Upper lobe of left lung (tissue), 6 donors: ENCODE measurements around the gene ART1. TPM values are rescaled to one million over a fixed set of nuclear protein-coding genes. Genes with fewer than 3 reads are reported as not detected.
A peak's percentile ranks its signal among the peaks of the same experiment; 100 is the strongest.

Source experiments
- ATAC-seq, 2 donors: fragments of 200-7000 bp; cut with Tn5 transposase; one replicate each; pipeline ENCODE4 v1.9.1; 2022; ENCODE audit warnings: mild to moderate bottlenecking in 2 of 2, moderate library complexity in 2 of 2; ENCODE audit not compliant: low FRiP score in 2 of 2
- DNase-seq, 2 donors: peaks; one replicate each; pipeline ENCODE4 v3.0.0-alpha.2; 2019 to 2020
- H3K27ac ChIP-seq, 4 donors: fragments of 200-600 bp; sonication (generic); one replicate each; pipeline ENCODE4 v1.5.1; 2016 to 2019
- H3K27me3 ChIP-seq, 4 donors: fragments of 200-600 bp; sonication (generic); one replicate each; pipeline ENCODE4 v1.5.1; 2017 to 2019
- H3K36me3 ChIP-seq, 4 donors: fragments of 200-600 bp; sonication (generic); one replicate each; pipeline ENCODE4 v1.5.1; 2016 to 2019
- H3K4me1 ChIP-seq, 4 donors: fragments of 200-600 bp; sonication (generic); one replicate each; pipeline ENCODE4 v1.5.1; 2018 to 2019
- H3K4me3 ChIP-seq, 4 donors: fragments of 200-600 bp; sonication (generic); one replicate each; pipeline ENCODE4 v1.5.1; 2017 to 2019; ENCODE audit warnings: mild to moderate bottlenecking in 2 of 4, moderate library complexity in 1 of 4
- H3K9me3 ChIP-seq, 4 donors: fragments of 200-600 bp; sonication (generic); one replicate each; pipeline ENCODE4 v1.5.1; 2018 to 2019
- EP300 ChIP-seq, 4 donors: sonication (generic); formaldehyde crosslinking; IDR thresholded peaks; one replicate each; pipeline ENCODE4 v1.5.1; 2017; ENCODE audit warnings: antibody characterized with exemption in 4 of 4, control low read depth in 2 of 4
- POLR2A ChIP-seq, 4 donors: fragments of 450-650 bp; IDR thresholded peaks; one replicate each; pipeline ENCODE4 v1.5.1; 2016 to 2017; ENCODE audit warnings: antibody characterized with exemption in 4 of 4, mild to moderate bottlenecking in 2 of 4
- POLR2AphosphoS5 ChIP-seq, 2 donors: sonication (generic); formaldehyde crosslinking; IDR thresholded peaks; one replicate each; pipeline ENCODE4 v1.5.1; 2017; ENCODE audit warnings: antibody characterized with exemption in 2 of 2
- WGBS, 2 donors: methylation state at CpG; one replicate each; pipeline ENCODE4 v1.1.5; 2017 to 2018; 5-methylcytosine and 5-hydroxymethylcytosine counted together
- total RNA-seq, 6 donors: library from RNA; depleted of rRNA in 4 of 6; stranded (reverse); fragments of >200 nt in 4 of 6; gene quantifications; one replicate each; pipeline versions ENCODE4 v1.1.0 to v1.2.1, GENCODE V29; 2016 to 2021
- TF ChIP-seq, protein P1 (sequence below), 6 experiments: fragments of 450-650 bp in 4 of 6; fragments of 200-600 bp in 2 of 6; sonication (generic) in 2 of 6; IDR thresholded peaks; one replicate each; pipeline ENCODE4 v1.5.1; 2016 to 2019; ENCODE audit warnings: antibody characterized with exemption in 6 of 6
- donor health status: DM: no; HTN: no; CAD: no; lungs with moderate emphysema.
- donor health status: DM: no; HTN: yes; CAD: no; lungs with severe emphysema.

Gene ART1
- total RNA-seq, 6 donors from 2014 or later, result 0.61 to 1.9 (median 1.2) TPM; not detected in 2

DNA sequence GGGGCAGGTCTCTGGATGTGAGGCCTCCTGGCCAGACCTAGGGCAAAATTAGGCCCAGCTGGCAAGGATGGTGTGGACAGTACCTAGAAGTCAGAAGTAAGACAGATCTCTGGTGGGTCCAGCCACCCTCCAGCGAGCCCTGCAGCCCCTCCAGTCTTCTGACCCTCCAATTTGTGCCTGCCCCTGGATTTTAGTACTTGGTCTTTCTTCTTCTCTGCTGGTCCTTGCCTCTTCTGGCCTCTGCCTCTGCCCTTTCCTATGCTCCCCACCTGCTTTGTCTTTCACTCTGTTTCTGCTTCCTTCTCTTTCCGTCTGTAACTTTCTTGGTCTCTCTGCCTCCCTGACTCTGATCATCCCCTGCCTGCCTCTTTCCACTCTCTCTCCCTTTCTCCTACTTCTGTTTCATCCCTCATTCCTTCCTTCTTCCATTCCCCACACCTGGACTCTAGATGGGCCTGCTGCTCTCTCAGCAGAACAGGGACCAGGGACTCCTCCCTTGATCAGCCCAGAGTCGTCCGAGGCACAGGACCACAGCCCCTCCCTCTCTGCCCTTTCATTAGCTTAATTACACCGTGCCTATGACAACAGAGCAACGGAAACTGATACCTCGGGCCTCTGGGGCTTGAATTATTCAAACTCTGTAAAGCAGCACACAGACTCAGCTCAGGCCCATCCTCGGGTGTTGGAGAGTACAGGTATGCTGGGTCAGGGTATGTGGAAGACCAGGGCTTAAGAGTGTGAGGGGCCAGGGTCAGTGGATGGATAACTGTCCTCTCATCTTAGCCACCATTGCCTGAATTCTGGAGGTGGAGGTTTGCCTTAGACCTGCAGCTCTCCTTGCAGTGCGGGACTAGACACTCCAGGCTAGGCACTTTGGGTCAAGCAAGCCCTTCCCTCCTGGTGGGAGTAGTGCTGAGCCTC is 26.7 kb downstream of the ART1 start, which contains the start of gene CHRNA10:
Gene CHRNA10, minus strand, starts transcription at position 51 of the 921 bp plus-strand sequence. CDS start 72 bp downstream, outside the sequence.
- TF ChIP-seq POLR2AphosphoS5 (IDR thresholded peaks at IDR 0.05) (no peak), POLR2A (IDR thresholded peaks at IDR 0.05) (no peak), EP300 (IDR thresholded peaks at IDR 0.05) (no peak)
- TF ChIP-seq, protein P1, sequence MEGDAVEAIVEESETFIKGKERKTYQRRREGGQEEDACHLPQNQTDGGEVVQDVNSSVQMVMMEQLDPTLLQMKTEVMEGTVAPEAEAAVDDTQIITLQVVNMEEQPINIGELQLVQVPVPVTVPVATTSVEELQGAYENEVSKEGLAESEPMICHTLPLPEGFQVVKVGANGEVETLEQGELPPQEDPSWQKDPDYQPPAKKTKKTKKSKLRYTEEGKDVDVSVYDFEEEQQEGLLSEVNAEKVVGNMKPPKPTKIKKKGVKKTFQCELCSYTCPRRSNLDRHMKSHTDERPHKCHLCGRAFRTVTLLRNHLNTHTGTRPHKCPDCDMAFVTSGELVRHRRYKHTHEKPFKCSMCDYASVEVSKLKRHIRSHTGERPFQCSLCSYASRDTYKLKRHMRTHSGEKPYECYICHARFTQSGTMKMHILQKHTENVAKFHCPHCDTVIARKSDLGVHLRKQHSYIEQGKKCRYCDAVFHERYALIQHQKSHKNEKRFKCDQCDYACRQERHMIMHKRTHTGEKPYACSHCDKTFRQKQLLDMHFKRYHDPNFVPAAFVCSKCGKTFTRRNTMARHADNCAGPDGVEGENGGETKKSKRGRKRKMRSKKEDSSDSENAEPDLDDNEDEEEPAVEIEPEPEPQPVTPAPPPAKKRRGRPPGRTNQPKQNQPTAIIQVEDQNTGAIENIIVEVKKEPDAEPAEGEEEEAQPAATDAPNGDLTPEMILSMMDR (IDR thresholded peaks at IDR 0.05), result no peak
- no peak within 1 kb of the TSS for H3K4me3 ChIP-seq
- no peaks in the 10 kb centered on the region for H3K9me3 ChIP-seq
- no peaks in the 10 kb centered on the region for H3K27me3 ChIP-seq
- H3K27ac ChIP-seq, result no peak within 1 kb of the TSS
- WGBS, 2 donors, result 71 to 85% methylated on average over 8 to 9 of the region's 9 CpGs
- DNase-seq (no peak), ATAC-seq (peak in 1 of 2 donors; percentile 2)
- peaks cover 28 to 100% (median 66%) of the 10 kb centered on the region in 4 donors for H3K36me3 ChIP-seq
- no peaks in the 10 kb centered on the region for H3K4me1 ChIP-seq

DNA sequence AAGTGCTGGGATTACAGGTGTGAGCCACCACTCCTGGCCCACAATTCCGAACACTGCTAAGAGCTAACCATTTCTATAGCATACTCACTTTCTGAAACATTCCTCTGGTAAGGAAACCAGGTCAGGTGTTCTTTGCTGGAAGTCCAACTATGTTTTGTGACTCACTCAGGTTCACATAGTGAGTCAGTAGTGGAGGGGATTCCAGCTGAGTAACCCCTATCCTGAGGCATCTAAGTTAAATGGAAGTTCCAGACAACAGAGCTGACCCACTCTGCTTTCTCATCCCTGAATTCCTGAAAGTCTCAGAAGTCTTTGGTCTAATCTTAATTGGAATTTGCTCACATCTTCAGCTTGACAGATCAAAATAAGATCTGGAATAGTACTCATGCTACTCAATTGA is 29.3 kb downstream of the ART1 start:
- no peak overlapping the region for H3K4me3 ChIP-seq
- DNase-seq, result no peak
- H3K27ac ChIP-seq, result no peak overlapping the region
- WGBS, 2 donors, result 92 to 94% methylated on average over 1 of the region's 1 CpG
- no peaks in the 10 kb centered on the region for H3K9me3 ChIP-seq
- no peaks in the 10 kb centered on the region for H3K4me1 ChIP-seq
- no peaks in the 10 kb centered on the region for H3K27me3 ChIP-seq
- no peak for TF ChIP-seq EP300 (IDR thresholded peaks at IDR 0.05)
- TF ChIP-seq POLR2A (IDR thresholded peaks at IDR 0.05), result no peak
- TF ChIP-seq, protein P1 (IDR thresholded peaks at IDR 0.05), result no peak
- TF ChIP-seq POLR2AphosphoS5 (IDR thresholded peaks at IDR 0.05), result no peak
- ATAC-seq, result no peak
- H3K36me3 ChIP-seq, result peaks cover 30 to 100% (median 70%) of the 10 kb centered on the region in 4 donors

DNA sequence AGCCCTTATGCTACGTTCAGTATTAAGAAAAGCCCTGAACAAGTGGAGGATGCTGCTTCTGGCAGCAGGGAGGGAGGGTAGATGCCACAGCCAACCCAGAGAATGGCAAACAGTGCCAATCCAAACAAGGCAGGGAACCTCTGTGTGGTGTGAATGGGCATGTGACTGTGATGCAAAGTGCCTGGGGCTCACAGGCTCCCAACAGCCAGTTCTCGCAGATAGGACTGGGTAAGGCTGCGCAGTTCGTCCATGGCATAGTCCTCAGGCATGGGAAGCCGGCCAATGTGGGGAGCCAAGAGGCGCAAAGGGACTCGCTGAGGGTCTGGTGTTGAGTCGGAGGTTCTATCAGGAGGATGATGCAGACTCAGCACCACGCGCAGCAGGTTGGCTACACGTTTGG is 31.0 kb downstream of the ART1 start:
- no peak for DNase-seq
- 97% methylated on average over 11 of the region's 11 CpGs for WGBS, 2 donors

DNA sequence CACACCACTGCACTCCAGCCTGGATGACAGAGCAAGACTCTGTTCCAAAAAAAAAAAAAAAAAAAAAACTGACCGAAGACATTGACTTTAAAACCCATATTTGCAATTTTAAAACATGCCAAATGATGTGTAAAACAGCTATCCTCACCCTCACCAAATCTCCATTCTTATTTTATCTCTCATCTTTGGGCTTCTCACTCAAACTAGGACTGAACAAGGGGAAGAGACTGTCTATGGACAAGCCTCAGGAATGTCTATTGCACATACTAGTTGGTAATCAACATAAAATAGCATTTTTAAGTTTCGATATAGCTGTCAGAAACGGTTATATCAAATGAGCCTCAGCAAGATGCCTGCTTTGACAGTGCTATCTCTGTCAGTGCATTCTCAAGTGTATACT is 34.1 kb downstream of the ART1 start:
- ATAC-seq (no peak), DNase-seq (no peak)
- Histone ChIP-seq H3K9me3 (no peaks in the 10 kb centered on the region), H3K27me3 (no peaks in the 10 kb centered on the region), H3K27ac (no peak overlapping the region), H3K36me3 (peaks cover 36 to 100% (median 87%) of the 10 kb centered on the region in 4 donors), H3K4me1 (no peaks in the 10 kb centered on the region), H3K4me3 (no peak overlapping the region)
- 96 to 100% methylated on average over 3 of the region's 3 CpGs for WGBS, 2 donors
- no peak for TF ChIP-seq EP300 (IDR thresholded peaks at IDR 0.05)
- TF ChIP-seq POLR2AphosphoS5 (IDR thresholded peaks at IDR 0.05), result no peak
- TF ChIP-seq, protein P1 (IDR thresholded peaks at IDR 0.05), result no peak
- TF ChIP-seq POLR2A (IDR thresholded peaks at IDR 0.05), result no peak

More for the DNA sequence above, 31.0 kb downstream of the ART1 start:
- Histone ChIP-seq H3K27me3 (no peaks in the 10 kb centered on the region), H3K9me3 (no peaks in the 10 kb centered on the region), H3K4me1 (no peaks in the 10 kb centered on the region), H3K4me3 (no peak overlapping the region), H3K36me3 (peaks cover 30 to 100% (median 77%) of the 10 kb centered on the region in 4 donors), H3K27ac (no peak overlapping the region)
- TF ChIP-seq EP300 (IDR thresholded peaks at IDR 0.05), result no peak
- TF ChIP-seq POLR2AphosphoS5 (IDR thresholded peaks at IDR 0.05), result no peak
- TF ChIP-seq, protein P1 (IDR thresholded peaks at IDR 0.05), result no peak
- no peak for TF ChIP-seq POLR2A (IDR thresholded peaks at IDR 0.05)
- no peak for ATAC-seq
